GM15510 (cell line): ENCODE measurements around the gene FAM78A.

Experiments used
- POLR2A ChIP-seq: IDR thresholded peaks from 3 replicates; pipeline ENCODE4 v1.6.1; 2011; ENCODE audit warnings: borderline replicate concordance; ENCODE audit not compliant: insufficient read length; ENCODE audit errors: extremely low read depth

Gene FAM78A

DNA sequence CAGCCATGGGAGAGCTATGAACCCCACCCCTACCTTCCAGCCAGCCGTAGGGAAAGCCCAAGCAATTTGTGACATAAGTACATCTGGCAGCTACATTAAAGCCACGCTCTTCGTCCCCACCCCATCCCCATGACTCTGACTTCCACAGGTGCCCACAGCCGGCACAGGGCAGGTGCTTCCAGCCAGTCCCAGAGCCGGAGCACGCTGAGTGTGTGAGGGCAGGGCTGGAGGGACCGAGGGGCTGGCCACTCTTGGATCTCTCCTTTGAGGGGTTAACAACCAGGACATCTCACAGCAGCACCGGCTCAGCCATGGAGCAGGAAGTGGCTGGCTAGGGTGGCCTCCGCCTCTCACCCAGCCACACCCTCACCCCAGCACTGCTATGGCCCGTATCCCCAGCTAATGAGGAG lies 2.4 kb upstream of the FAM78A start:
- no peak for TF ChIP-seq POLR2A

DNA sequence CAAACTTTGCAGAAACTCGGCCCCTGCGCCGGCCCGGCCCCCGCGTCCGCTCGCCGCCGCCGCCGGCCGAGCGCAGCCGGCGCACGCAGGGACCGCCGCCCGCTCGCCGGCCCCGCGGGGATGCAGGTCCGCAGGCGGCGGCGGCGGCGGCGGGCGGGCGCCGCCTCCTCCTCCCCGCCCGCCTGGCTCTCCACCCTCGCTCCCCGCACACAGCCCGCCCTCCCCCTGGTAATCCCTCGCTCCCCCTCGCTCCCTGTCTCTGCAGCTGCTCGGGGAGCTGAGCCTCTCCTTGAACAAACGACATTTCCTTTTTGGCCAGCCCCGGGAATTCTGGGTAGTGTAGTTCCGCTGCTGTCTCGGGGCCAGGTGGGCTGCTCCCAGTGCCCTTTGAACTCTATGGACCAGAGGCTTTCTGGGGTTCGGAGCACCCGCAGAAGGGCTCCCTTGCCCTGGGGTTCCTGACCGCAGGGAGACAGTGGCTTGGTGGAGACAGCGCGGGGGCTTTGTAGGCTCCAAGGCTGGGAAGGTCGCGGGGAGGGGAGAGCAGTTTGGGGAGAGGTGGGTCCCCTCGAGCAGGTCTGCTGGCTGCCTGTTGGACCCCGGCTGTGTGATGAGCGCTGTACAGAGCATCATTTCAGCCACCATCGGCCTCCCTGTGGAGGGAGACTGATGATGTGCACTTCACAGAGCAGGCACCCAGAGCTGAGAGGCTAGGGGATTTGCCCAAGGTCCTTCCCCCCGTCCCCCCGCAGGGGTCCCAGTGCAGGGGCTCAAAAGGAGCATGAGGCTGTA lies 1.8 kb upstream of the FAM78A start:
- peak; percentile 54 for TF ChIP-seq POLR2A

- TF ChIP-seq POLR2A, result peak; percentile 2
Measured at GRCh38 chr9:131277287-131277909, 1.1 kb upstream of the FAM78A start.

DNA sequence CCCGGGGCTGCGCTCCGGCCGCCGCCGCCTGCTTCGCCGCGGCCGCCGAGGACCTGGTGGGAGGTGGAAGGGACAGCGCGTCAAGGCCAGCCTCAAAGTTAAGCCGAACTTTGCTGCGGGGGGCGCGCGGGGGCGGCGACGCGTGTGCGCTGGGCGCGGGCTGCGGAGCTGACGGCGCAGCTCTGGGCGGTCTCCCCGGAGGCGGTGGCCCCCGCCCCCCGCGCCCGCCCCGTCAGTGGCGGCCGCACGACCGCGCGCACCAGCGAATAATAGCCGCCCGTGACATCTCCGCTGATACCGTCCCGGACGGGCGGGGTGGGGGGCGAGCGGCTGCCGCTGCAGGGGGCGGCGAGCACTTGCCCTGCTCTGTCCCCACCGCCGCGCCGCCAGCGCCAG lies 579 bp upstream of the FAM78A start:
- TF ChIP-seq POLR2A, result peak; percentile 33

DNA sequence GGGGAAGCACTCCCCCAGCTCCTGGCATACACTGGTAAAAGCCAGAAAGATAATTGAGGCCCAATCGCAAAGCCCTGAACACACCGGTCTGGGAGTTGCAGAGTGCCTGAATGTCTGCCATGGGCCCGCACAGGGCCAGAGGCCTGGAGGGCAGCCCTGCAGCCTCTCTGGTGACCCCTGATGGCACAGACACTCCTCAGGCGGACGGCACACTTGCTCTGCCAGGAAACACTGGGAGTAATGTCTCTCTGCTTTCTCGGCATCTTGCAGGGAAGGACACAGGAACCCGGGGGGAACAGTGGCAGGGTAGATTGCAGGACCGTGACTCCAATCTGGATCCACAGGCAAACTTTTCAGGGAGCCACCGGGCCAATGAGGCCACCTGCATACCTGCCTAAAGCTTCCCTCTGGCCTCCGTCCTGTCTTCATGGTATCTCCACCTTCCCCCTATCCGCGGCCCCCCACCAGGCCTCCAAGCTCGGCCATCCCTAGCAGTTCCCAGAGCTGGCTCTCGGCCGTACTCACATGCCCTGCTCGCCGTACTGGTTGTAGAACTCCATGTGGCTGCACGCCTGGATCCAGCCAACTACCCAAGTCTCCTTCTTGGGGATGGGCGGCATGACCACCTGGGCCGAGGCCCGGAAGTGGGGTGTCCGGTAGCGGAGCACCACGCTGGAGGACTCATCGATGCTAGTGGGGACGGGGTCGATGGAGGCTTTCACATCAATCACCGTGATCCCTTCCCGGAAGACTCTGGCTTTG lies 797 bp downstream of the FAM78A start:
- TF ChIP-seq POLR2A, result peak; percentile 38

DNA sequence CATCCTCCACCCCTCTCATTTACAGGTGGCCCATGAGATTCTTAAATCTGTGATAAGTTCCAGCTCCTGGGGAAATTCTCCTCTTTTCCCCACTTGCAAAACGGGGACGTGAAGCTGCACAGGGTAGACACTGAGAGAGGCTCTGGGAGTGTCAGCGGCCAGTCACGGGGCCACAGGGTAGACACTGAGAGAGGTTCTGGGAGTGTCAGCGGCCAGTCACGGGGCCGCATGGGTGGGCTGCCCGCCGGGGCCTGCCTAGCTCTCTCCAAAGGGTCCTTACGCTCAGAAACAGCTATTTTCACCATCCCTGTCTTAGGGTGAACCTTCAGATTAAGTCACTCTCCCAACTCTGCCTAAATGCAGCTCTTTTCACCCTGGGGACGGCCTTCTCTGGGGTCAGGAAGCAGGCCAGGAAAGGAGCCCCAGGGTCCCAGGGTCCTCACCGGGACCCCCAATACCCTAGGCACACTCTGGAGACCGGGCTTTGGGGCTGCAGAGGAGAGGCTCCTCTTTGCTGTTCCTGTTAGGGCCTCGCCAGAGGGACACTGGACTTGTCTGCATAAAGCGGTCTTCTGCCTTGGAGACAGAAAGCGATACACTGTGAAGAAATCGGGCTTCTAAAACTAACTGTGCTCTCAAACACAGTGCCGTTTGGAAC lies 1.5 kb downstream of the FAM78A start:
- peak; percentile 57 for TF ChIP-seq POLR2A

DNA sequence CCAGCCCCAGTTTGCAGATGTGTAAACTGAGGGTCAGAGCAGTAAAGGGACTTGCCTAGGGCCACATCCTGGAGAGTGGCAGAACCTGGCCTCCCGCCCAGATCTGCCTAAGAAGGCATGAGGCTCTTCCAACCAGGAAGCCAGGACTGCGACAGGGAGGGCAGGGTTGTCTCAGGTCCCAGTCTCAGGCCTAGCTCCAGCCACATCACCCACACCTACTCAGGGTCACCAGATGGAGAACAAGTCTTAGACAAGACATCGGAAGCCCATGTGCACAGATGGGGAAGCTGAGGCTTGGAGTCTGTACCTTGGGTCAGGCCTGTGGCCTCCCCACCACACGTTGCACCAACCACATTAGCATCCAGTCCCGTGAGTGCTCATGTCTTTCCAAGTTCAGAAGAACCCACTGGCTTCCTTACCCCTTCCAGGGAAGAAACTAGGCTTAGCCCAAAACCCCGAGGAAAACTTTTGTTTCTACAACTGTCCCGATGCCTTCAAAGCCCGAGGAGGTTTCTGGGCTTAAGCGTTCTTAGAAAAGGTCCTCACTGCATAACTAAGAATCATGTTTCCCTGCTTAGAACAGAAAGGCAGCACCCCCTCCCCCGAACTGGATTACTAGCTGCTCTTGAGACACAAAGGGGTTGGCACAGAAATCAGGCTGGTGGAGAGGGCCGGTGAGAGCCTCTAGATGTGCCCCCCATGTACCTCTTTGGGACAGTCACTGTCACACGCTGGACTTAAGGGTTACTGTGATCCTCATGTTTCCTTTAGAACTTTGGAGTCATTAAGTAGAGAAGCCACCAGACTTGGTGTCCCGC lies 2.2 kb downstream of the FAM78A start:
- TF ChIP-seq POLR2A, result peak; percentile 39

DNA sequence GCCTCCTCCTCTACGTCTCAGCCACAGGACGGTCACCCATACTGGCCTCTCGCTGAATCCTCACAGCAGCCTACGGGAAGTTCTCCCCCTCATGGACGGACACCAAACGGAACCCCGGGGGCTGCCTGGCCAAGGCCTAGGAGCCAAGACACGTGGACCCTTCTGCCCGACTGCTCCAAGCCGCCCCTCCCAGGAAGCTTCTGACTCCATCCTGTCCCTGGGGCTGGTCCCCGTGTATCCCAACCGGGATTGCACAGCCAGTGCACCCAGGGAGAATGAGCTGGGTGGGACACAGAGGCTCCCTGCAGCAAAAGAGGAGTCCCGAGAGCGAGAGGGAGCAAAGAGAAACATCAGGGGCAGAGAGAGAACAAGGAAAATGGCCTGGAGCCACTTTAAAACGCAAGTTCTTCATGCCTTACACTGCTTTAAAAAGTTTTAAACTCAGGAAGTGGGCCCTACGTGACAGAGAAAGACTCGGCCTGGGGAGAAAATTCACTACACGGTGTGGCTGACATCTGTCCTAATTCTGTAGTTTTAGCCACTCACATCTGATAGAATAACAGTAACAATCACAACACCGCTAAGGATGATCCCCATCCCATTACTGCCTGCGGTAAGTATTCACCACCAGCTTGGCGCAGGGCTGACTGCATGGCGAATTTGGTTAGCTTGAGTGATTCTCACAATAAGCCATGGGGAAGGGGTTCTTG lies 3.0 kb downstream of the FAM78A start:
- no peak for TF ChIP-seq POLR2A

- TF ChIP-seq POLR2A, result no peak
Measured at GRCh38 chr9:131272212-131272611, 4.1 kb downstream of the FAM78A start.

DNA sequence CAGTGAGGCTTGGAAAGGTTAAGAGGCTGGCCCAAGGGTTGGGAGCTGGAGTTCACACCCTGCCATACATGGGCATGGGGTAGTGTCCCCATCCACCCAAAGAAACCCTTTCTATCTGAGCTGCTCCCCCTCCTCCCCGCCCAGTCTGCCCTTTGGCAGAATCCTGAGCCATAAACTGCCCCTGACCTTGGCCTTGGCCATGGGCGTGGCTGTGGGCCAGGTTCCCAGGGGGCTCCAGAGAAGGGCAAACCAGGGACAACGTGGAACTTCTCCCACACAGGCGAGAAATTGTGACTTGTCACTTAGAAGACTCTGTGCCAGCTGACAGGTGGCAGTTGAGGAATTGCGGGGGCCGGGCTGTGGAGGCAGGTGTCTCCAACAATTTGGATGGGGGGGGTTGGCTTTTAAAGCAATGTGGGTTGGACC lies 4.8 kb downstream of the FAM78A start:
- no peak for TF ChIP-seq POLR2A

GRCh38 chr9:131270171-131271015 lies 5.9 kb downstream of the FAM78A start:
- peak; percentile 22 for TF ChIP-seq POLR2A
